ENCODE results near the gene LCAT.

Gene LCAT

DNA sequence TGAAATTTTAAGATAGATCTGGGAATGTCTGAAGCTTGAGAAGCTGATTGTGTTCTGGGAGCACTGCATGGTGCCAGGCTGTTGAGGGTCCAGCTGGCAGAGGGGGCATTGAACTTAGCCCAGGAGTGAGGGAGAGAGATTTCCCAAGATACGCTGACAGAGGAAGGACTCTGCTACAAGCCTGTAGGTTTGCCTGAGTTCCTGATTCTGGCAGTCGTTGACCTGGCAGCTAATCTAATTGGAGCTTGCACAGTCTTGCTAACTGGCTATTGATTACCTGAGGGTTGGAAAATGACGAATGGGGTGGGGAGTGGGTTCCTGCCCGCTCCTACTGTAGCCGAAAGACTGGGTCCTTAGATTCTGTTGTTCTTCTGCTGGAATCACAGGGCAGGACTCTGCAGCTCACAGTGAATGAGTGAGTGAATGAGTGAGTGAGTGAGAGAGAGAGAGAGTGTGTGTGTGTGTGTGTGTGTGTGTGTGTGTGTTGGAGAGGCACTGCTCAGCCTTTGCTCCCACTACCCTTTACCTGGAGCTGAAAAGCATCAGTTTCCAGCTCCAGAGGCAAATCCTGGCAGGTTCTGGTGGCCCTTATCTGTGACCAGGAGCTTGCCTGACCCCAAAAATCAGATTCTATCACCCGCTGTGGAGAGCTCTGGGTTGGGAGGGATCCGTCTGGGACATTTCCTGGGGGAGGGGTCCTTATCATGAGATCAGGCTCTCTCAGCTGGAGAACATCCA, 29.0 kb downstream of the LCAT start:
- CTCF ChIA-PET = interaction anchor here (0.6 to 7.6 kb wide), 6 partner anchors 12 to 394 kb away, joined by 3 to 39 read pairs (median 3); partner anchors contain the start of gene NRN1L
- H3K9me3 Mint-ChIP-seq = no peaks in the 10 kb centered on the region

DNA sequence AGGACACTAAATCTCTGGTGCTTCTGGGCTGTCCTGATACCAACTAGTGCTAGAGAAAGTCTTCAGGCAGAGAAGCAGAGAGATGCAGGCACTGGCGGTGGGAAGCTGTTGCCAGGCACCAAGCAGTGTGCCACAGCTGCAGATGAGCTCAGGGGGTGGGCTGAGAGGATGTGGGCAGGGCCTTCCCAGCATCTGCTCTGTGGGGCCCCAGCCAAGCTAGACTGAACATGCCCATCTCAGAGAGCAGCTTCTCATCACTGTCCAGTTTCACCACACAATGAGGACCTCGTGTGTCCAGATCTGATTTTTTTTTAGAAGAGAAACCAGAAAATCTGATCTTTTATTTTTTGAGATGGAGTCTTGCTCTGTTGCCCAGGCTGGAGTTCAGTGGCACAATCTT, 33.8 kb downstream of the LCAT start:
- Mint-ChIP-seq H3K27ac (no peak overlapping the region), H3K27me3 (no peaks in the 10 kb centered on the region), H3K36me3 (peaks cover 15% of the 10 kb centered on the region), H3K4me3 (no peak overlapping the region), H3K4me1 (peaks cover 21% of the 10 kb centered on the region), H3K9me3 (no peaks in the 10 kb centered on the region)
- CTCF ChIA-PET = interaction anchor here (0.6 to 7.6 kb wide), 4 partner anchors 27 to 389 kb away, joined by 3 to 39 read pairs (median 6); partner anchors contain the start of gene NRN1L
- peak; percentile 55 for DNase-seq

More for the DNA sequence above, 29.0 kb downstream of the LCAT start:
- no peak for DNase-seq
- H3K4me1 Mint-ChIP-seq = peaks cover 20% of the 10 kb centered on the region
- H3K27me3 Mint-ChIP-seq = no peaks in the 10 kb centered on the region
- H3K36me3 Mint-ChIP-seq = peaks cover 8% of the 10 kb centered on the region
- no peak overlapping the region for H3K4me3 Mint-ChIP-seq
- H3K27ac Mint-ChIP-seq = no peak overlapping the region

- CTCF ChIA-PET = interaction anchor here (7.6 kb wide), 1 partner anchor 26 kb away, joined by 39 read pairs; the partner anchor contains the start of gene NRN1L
- Mint-ChIP-seq H3K4me1 (peaks cover 18% of the 10 kb centered on the region), H3K9me3 (no peaks in the 10 kb centered on the region), H3K27me3 (no peaks in the 10 kb centered on the region), H3K27ac (no peak overlapping the region), H3K4me3 (no peak overlapping the region), H3K36me3 (peaks cover 15% of the 10 kb centered on the region)
- DNase-seq = no peak
Observed at GRCh38 chr16:67909056-67909742, 34.7 kb downstream of the LCAT start.

DNA sequence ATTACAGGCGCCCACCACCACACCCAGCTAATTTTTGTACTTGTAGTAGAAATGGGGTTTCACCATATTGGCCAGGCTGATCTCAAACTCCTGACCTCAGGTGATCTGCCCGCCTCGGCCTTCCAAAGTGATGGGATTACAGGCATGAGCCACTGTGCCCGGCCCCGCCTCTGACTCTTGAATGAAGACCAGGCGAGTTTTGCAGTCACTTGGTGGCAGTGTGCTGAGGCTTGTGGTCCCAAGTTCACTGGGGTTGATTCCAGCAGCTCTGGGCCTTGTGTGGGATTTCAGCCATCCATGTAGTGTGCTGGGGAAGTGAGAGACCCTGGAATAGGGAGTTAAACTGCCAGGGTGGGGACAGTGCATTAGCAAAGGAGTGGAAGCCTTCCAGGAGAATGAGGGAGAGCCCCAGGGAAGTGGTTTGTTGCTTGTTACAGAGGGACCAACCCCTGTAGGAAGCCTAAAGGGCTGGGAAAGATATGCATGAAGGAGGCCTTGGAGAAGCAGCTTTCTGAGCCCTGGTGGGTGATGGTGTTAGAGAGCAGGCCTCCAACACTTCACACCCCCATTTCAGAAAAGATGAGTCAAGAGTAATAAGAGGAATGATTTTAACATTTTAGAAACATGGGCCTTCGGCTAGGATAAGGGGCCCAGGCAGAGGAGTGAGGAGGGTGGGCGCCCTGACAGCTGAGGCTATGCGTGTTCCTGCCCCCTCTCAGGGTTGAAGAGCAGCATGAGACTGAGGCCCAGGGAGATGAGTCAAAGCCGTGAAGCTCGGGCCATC, 36.3 kb downstream of the LCAT start:
- no peaks in the 10 kb centered on the region for H3K9me3 Mint-ChIP-seq
- H3K27me3 Mint-ChIP-seq = no peaks in the 10 kb centered on the region
- H3K36me3 Mint-ChIP-seq = peaks cover 17% of the 10 kb centered on the region
- H3K27ac Mint-ChIP-seq = no peak overlapping the region
- DNase-seq = no peak
- peaks cover 18% of the 10 kb centered on the region for H3K4me1 Mint-ChIP-seq
- CTCF ChIA-PET = interaction anchor here (1.1 kb wide), 1 partner anchor 23 kb away, joined by 4 read pairs; no protein-coding TSS in a partner anchor
- no peak overlapping the region for H3K4me3 Mint-ChIP-seq

DNA sequence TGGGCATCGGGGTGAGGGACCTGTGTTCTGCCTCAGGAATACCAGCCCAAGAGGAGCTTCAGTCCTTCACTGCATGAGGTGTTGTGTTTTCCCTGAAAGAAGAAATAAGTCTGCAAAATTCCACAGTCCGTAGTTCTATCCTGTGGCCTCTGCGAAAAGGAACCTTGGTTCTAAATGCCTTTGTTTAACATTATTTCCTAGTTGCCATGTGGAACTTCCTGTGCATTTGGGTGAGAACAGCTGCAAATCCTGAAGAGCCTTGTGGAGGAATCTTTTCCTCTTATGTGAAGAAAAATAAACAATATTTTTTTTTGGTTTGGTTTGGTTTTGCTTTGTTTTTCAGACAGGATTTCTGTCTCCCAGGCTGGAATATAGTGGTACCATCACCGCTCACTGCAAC, 41.1 kb downstream of the LCAT start:
- CTCF ChIA-PET = interaction anchor here (0.8 kb wide), 1 partner anchor 18 kb away, joined by 3 read pairs; no protein-coding TSS in a partner anchor
- Mint-ChIP-seq H3K27ac (no peak overlapping the region), H3K9me3 (no peaks in the 10 kb centered on the region)

GRCh38 chr16:67901734-67902133, 42.2 kb downstream of the LCAT start:
- Mint-ChIP-seq H3K36me3 (peaks cover 5% of the 10 kb centered on the region), H3K9me3 (no peaks in the 10 kb centered on the region), H3K4me3 (no peak overlapping the region), H3K27me3 (no peaks in the 10 kb centered on the region), H3K27ac (no peak overlapping the region), H3K4me1 (peaks cover 9% of the 10 kb centered on the region)
- no peak for DNase-seq
- CTCF ChIA-PET = interaction anchor here (1.0 to 1.3 kb wide), 2 partner anchors 18 to 229 kb away, joined by 3 read pairs; no protein-coding TSS in a partner anchor

More for the DNA sequence above, 41.1 kb downstream of the LCAT start:
- H3K27me3 Mint-ChIP-seq = no peaks in the 10 kb centered on the region
- no peak for DNase-seq
- peaks cover 5% of the 10 kb centered on the region for H3K36me3 Mint-ChIP-seq
- H3K4me3 Mint-ChIP-seq = no peak overlapping the region
- peaks cover 5% of the 10 kb centered on the region for H3K4me1 Mint-ChIP-seq

GRCh38 chr16:67897231-67897630, 46.7 kb downstream of the LCAT start:
- DNase-seq = no peak
- no peak overlapping the region for H3K4me3 Mint-ChIP-seq
- no peak overlapping the region for H3K27ac Mint-ChIP-seq
- H3K36me3 Mint-ChIP-seq = peaks cover 1% of the 10 kb centered on the region
- H3K9me3 Mint-ChIP-seq = no peaks in the 10 kb centered on the region
- CTCF ChIA-PET = interaction anchor here (1.3 to 2.3 kb wide), 3 partner anchors 14 to 81 kb away, joined by 3 to 8 read pairs (median 3); partner anchors contain the start of gene NRN1L
- peaks cover 33% of the 10 kb centered on the region for H3K4me1 Mint-ChIP-seq
- H3K27me3 Mint-ChIP-seq = no peaks in the 10 kb centered on the region

DNA sequence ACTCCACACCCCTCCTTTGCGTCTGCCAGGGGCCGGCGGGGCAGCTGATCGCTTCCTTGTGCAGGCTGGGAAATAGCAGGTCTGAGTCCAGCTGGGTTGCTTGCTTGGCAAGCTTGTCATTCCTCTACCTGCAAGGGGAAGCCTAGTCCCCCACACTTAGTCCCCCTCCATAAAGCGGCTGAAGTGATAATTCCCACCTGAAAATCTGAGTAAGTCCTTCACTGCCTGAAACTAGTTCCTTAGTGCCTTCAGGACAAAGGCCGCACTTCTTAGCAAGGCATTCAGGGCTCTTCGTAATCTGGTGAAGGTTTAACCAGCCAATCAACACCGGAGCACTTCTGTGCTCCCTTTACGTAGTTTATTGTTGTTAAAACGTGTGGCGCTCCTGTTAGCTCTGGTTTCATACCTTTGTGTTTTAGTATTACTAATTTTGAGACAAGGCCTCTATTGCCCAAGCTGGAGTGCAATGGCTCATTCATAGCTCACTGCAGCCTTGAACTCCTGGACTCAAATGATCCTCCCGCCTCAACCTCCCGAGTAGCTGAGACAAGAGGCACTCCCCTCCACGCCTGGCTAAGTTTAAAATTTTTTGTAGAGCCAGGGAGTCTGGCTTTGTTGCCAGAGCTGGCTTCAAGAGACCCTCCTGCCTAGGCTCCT, 50.0 kb downstream of the LCAT start:
- CTCF ChIA-PET = interaction anchor here (0.6 to 2.5 kb wide), 5 partner anchors 10 to 77 kb away, joined by 3 to 14 read pairs (median 3); partner anchors contain the start of gene NRN1L
- Mint-ChIP-seq H3K4me3 (peak overlapping the region; percentile 97), H3K27me3 (no peaks in the 10 kb centered on the region), H3K36me3 (peaks cover 1% of the 10 kb centered on the region), H3K9me3 (no peaks in the 10 kb centered on the region), H3K27ac (peak overlapping the region; percentile 98), H3K4me1 (peaks cover 30% of the 10 kb centered on the region)
- DNase-seq = no peak

DNA sequence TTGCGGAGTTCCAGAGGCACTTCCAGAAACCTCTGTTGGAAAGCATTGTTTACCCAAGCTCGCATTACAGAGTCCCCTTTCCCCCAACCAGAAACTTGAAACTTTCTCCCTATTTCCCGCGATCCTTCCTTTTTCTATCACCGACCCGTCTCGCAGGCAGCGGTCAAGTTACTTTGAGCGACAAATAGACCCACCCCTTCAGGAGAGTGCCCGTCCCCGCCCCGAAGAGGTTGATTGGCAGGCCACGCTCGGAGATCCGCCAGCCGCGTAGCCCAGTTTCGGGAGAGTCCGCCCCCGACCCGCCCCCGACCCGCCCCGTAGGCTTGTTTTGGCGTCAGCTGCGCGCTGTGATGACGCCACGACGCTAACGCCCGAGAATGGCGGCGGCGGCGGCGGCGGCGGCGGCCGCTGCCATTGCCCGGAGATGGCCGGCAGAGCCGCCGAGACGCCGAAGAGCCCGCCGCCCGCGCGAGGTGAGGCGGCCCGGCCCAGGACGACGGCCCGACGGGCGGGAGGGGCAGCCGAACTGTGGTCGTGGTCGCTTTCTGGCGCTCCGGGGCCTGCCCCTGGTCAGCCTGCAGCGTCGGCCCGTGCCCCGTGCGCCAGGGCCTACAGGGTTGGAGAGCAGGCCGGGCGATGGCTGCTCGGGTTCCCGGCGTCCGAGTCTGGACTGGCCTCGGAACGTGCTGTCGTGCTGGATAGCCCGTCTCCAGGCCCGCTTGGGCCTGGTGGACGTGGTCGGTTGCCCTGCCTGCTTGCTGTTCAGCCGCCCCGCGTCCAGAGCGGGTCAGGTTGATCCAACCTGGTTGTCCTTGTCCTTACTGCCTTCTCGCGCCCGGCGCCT, 50.8 kb downstream of the LCAT start, which contains the start of gene PSKH1:
PSKH1 (plus strand) TSS at position 356 of the 844 bp plus-strand sequence. CDS start 15,496 bp downstream, outside the sequence.
- H3K27ac Mint-ChIP-seq = peak within 1 kb of the TSS; percentile 98
- peak within 1 kb of the TSS; percentile 97 for H3K4me3 Mint-ChIP-seq
- H3K9me3 Mint-ChIP-seq = no peaks in the 10 kb centered on the region

GRCh38 chr16:67892375-67892774, 51.5 kb downstream of the LCAT start:
- H3K27me3 Mint-ChIP-seq = no peaks in the 10 kb centered on the region
- DNase-seq = no peak
- H3K36me3 Mint-ChIP-seq = peaks cover 1% of the 10 kb centered on the region
- CTCF ChIA-PET = interaction anchor here (1.0 to 2.9 kb wide), 4 partner anchors 8 to 36 kb away, joined by 3 to 14 read pairs (median 7); partner anchors contain the start of gene NRN1L
- peaks cover 28% of the 10 kb centered on the region for H3K4me1 Mint-ChIP-seq
- H3K27ac Mint-ChIP-seq = peak overlapping the region; percentile 82
- peak overlapping the region; percentile 97 for H3K4me3 Mint-ChIP-seq
- H3K9me3 Mint-ChIP-seq = no peaks in the 10 kb centered on the region

More for the DNA sequence above, 50.8 kb downstream of the LCAT start, which contains the start of gene PSKH1:
- DNase-seq = peak; percentile 97
- Mint-ChIP-seq H3K27me3 (no peaks in the 10 kb centered on the region), H3K36me3 (peaks cover 1% of the 10 kb centered on the region), H3K4me1 (peaks cover 28% of the 10 kb centered on the region)
- CTCF ChIA-PET = interaction anchor here (0.6 to 2.9 kb wide), 7 partner anchors 9 to 77 kb away, joined by 3 to 14 read pairs (median 3); partner anchors contain the start of gene NRN1L

Data from activated naive CD4-positive, alpha-beta T cell treated with anti-CD3 and anti-CD28 coated beads, Interleukin-2, amount 10 ng/mL, durations not matched to agents 7 days and 5 days (primary cell).